GM18867 (cell line): Measurements from ENCODE around the gene WDR27.

Experiments
- ATAC-seq: cut with Tn5 transposase; IDR thresholded peaks from one replicate; pipeline ENCODE4 v1.9.1; 2021; ENCODE audit warnings: mild to moderate bottlenecking, moderate library complexity; ENCODE audit not compliant: unreplicated experiment

WDR27 gene

GRCh38 chr6:169568314-169569087 lies 133.3 kb downstream of the WDR27 start:
- ATAC-seq: peak; percentile 68

GRCh38 chr6:169567819-169568218 lies 134.0 kb downstream of the WDR27 start:
- no peak for ATAC-seq

GRCh38 chr6:169566961-169567750 lies 134.7 kb downstream of the WDR27 start:
- ATAC-seq: no peak

- no peak for ATAC-seq
Measured at GRCh38 chr6:169566319-169566718, 135.5 kb downstream of the WDR27 start.

DNA sequence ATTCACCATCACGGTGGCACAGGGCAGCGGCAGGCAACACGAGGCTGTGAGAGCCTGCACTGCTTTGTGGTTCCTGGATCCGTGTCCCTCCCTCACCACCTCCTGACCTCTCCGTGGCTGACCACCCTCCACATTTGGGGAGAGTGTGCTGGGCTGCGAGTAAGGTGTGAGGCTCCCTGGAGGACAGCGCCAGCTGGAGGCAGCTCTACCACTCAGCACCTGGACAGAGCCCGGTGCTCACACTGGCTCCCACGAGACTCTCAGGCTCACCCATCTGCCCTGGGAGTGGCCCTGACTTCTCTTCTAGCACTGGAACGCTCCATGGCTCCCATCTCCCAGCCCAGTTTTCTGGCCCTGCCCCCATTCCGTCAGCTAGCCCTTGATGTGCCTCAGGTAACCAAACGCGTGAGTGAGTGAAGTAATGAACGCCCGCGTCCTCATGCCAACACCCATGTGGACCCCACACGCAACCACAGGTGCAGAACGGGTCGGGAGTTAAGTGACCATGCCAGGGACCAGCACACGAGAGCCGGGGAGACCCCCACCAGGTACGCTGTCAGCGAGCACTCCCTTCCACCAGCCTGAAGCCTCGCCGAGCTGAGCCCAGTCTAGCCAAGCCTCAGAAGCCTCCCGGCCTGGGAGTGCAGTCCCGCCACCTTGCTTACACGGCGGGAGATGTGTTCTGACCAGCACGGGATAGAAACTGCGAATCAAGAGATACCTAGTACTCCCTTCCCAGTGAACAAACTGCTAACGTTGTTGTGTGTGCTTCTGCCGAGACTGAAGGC lies 137.2 kb downstream of the WDR27 start:
- no peak for ATAC-seq

DNA sequence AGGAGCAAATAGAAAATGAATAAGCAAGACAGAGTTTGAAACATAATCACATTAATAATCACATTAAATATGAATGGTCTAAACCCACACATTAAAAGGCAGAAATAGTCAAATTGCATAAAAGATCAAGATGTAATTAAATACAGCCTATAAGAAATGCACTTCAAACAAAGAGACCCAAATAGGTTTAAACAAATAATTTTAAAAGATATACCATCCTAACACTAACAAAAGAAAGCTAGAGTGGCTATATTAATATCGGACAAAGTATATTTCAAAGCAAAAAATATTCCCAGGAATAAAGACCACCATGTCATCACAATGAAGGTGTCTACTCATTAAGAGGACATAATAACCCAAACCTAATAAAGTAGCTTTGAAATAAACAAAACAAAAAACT lies 140.2 kb downstream of the WDR27 start:
- no peak for ATAC-seq

DNA sequence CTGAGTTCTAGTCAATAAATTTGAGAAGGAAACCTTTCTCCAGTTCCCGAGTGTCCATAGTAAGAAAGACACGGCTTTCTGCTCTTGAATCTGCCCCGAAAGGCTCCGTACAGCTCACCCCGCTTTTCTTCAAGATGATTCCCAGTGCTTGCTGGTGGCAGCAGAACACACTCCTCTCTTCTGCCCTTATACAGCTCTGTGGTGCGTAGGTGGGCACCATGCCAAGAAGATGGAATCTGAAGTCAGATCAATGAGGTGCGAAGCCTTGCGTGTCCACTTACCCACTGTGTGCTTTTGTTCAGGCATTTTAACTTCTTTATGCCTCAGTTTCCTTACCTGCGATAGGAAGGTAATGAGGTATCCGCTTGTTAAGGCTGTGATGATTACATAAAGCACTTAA lies 142.2 kb downstream of the WDR27 start:
- no peak for ATAC-seq

DNA sequence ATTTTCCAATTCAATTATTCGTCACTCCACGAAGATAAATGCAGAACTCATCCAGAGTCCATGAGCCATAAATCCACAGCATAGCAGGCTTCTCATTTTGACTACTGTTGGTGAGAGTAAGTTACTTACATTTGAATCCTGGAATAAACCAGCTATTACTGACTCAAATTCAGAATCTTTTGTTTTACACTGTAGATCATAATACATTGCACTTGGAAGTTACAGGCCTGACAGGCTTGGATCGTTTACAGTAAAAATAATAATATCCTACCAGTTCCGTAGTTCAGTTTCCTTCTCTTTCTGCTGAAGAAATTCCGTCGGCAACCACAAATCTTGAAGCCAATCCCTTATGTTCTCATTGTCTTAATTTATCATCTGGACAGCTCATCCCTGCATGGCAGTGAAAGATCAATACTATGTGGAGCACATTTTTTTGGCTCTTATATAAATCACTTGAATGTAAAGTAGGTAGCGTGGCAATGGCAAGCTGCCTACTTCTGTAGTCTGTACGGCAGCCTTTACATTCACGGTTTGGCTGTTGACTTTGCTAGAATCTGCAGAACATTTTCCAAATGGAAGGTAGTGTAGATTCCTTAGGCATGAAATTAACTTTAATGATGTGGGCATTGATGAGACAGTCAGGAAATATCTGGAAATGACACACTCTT lies 142.9 kb downstream of the WDR27 start:
- ATAC-seq: no peak

DNA sequence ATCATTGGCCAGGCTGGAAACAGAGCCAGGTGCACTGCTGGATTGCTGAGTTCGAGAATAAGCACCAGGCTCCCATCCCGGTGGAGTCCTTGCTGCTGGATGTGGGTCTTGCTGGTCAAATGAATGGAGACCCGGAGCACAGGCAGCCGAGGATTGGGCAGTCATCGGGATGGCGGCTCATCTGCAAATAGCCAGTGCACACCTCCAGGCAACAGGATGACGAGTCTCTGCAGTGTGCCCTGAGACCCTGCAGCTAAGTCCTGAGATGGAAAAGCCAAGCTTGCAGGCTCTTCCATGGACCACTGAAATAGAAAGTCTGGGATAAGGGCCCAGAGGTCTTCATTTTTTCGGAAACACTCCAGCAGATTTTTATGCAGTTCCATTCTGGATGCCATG lies 143.5 kb downstream of the WDR27 start:
- ATAC-seq: no peak

DNA sequence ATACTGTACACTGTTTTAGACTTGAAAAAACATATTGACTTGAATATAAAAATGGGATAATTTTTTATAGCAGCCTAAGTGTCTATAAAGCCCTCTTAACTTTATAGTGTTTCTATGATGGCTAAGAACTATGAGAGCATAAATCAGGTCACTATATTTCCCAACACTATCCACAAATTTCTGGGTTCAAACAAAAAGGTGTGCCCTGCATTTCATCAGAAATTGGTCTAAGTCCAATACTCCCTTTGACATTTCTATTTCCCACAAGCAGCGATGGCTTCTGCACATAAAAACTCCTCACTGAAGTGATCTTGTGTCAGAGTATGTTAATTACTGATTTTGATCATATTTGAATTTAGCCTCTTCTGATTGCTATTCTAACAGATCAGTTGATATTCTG lies 143.9 kb downstream of the WDR27 start:
- ATAC-seq: no peak

GRCh38 chr6:169556758-169557548 lies 144.9 kb downstream of the WDR27 start:
- ATAC-seq: peak; percentile 100

DNA sequence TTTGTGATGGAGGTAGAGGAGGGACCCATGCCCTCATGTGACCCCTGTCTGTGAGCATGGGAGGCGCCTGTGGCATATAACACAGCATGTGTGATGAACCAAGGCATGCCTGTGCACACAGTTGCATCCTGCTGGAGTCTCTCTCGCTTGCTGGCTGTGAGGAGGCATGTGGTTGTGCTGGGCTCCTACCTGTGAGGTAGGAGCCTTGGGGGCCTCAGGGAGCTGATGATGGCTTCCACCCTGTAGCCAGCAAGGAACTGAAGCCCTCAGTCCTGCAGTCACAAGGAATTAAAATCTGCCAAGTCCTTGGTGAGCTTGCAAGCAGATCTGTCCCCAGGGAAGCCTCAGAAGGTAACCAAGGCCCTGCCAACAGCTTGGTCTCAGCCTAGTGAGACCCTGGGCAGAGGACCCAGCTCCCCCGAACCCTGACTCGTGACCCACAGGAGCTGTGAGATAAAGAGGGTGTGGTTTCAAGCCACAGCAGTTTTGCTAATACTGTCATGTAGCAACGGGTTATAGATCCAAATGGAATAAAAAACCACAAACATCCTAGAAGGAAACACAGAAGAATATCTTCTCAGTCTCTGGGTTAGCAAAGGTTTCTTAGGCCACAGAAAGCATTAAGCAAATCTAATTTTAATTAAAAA lies 145.7 kb downstream of the WDR27 start:
- no peak for ATAC-seq

DNA sequence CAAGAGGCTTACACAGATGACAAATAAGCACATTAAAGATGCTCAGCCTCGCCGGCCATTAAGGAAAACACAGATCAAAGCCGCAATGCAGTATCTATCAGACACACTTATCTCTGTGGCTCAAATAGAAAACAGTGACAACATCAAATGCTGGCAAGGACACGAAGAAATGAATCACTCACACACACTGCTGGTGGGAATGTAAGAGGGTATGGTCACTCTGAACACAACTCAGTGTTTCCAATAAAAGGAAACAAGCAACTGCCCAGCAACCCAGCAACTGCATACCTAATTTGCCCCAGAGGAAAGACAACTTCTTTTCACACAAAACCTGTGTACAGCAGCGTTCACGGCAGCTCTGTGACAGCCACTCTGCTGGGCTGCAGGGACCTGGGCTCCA lies 155.8 kb downstream of the WDR27 start:
- ATAC-seq: no peak

DNA sequence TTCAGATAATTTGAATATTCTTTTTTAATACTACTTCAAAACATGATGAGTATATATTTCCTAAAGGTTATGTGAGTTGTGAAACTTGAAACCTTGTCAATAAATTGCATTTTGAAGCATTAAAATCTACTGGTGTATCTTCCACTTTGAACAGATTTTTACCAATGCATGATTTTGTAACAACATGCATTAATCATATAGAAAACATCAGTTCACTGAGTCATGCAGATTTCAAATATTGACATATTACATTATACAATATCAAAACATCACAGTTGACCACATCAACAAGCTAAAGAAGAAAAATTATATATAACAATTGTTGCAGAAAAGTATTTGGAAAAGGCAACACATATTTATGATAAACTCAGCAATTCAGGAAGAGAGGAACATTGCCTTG lies 158.1 kb downstream of the WDR27 start:
- ATAC-seq: no peak

- no peak for ATAC-seq
Measured at GRCh38 chr6:169542491-169542890, 159.3 kb downstream of the WDR27 start.

- no peak for ATAC-seq
Measured at GRCh38 chr6:169539176-169539897, 162.5 kb downstream of the WDR27 start.

GRCh38 chr6:169536446-169537170 lies 165.2 kb downstream of the WDR27 start:
- ATAC-seq: no peak

DNA sequence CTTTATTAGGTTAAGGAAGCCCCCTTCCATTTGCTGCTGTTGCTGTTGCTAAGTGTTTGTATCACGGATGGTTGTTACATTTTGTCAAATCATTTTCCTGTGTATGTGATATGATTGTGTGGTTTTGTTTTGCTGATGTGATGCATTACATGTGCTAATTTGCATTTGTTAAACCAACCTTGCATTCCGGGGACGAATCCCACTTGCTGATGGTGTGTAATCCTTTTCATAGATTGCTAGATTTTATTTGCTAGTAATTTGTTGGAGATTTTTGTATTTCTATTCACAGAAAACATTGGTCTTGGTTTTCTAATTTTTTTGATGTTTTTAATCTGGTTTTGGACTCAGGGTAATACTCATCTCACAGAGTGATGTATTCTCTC lies 167.8 kb downstream of the WDR27 start:
- ATAC-seq: no peak
